ENCODE measurements around the gene RAB3A. TPM values are rescaled to one million over a fixed set of nuclear protein-coding genes. Genes with fewer than 3 reads are reported as not detected.

The RAB3A gene
- total RNA-seq, 1 experiment from 2014 or later: 6.1 TPM

Other genes starting within 250 kb of the RAB3A start
- 4.3 and 7.4 TPM in 2 replicates for gene KCNN1, start 236.9 kb downstream of the RAB3A start, total RNA-seq (2014; rRNA removed; shearing (Covaris generic))
- gene ARRDC2, start 195.9 kb downstream of the RAB3A start, total RNA-seq (2014; rRNA removed; shearing (Covaris generic)): 4.8 and 14.0 TPM in 2 replicates
- gene IL12RB1, start 117.1 kb downstream of the RAB3A start, total RNA-seq (2014; rRNA removed; shearing (Covaris generic)): not detected in 2 replicates
- gene MAST3, start 106.3 kb downstream of the RAB3A start, total RNA-seq (2014; rRNA removed; shearing (Covaris generic)): 2.4 and 4.0 TPM in 2 replicates
- 26.7 and 29.0 TPM in 2 replicates for gene PIK3R2, start 50.9 kb downstream of the RAB3A start, total RNA-seq (2014; rRNA removed; shearing (Covaris generic))
- gene IFI30, start 30.2 kb downstream of the RAB3A start, total RNA-seq (2014; rRNA removed; shearing (Covaris generic)): 47.3 and 53.4 TPM in 2 replicates
- gene MPV17L2, start 10.8 kb downstream of the RAB3A start, total RNA-seq (2014; rRNA removed; shearing (Covaris generic)): 29.2 and 45.0 TPM in 2 replicates
- 0.52 and 1.4 TPM in 2 replicates for gene PDE4C, start 22.4 kb upstream of the RAB3A start, total RNA-seq (2014; rRNA removed; shearing (Covaris generic))
- gene IQCN, start 70.4 kb upstream of the RAB3A start, total RNA-seq (2014; rRNA removed; shearing (Covaris generic)): 0.55 and 0.76 TPM in 2 replicates
- 173 and 181 TPM in 2 replicates for gene JUND, start 77.6 kb upstream of the RAB3A start, total RNA-seq (2014; rRNA removed; shearing (Covaris generic))
- gene LSM4, start 119.0 kb upstream of the RAB3A start, total RNA-seq (2014; rRNA removed; shearing (Covaris generic)): 787 and 838 TPM in 2 replicates
- gene PGPEP1, start 136.6 kb upstream of the RAB3A start, total RNA-seq (2014; rRNA removed; shearing (Covaris generic)): 11.5 and 13.6 TPM in 2 replicates
- 0.30 and 1.4 TPM in 2 replicates for gene GDF15, start 182.1 kb upstream of the RAB3A start, total RNA-seq (2014; rRNA removed; shearing (Covaris generic))
- gene LRRC25, start 193.6 kb upstream of the RAB3A start, total RNA-seq (2014; rRNA removed; shearing (Covaris generic)): 0.76 TPM in 1 of 2 replicates, not detected in the other
- gene SSBP4, start 215.4 kb upstream of the RAB3A start, total RNA-seq (2014; rRNA removed; shearing (Covaris generic)): 91.1 and 134 TPM in 2 replicates
- 183 and 212 TPM in 2 replicates for gene ISYNA1, start 234.1 kb upstream of the RAB3A start, total RNA-seq (2014; rRNA removed; shearing (Covaris generic))